ENCODE results near the gene FSIP2.

DNA sequence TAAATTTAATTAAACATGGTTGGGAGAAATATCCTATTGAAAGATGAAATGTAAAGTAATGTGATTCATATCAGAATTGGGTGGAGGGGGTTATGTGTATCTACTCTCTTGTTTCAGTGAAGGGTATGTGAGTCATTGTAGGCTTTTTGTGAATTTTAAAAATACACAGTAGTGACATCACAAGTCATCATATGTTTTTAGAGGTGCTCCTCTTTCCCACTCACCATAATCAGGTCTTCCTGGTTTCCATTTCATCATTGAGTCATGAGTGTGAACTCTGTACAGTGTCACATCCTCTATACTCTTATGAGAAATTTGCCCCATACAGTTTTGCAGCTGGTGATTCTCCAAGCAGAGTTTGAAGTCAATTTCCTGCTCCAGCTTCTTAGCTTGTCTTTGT lies 18.8 kb downstream of the FSIP2 start:
- TF ChIP-seq, protein P1, sequence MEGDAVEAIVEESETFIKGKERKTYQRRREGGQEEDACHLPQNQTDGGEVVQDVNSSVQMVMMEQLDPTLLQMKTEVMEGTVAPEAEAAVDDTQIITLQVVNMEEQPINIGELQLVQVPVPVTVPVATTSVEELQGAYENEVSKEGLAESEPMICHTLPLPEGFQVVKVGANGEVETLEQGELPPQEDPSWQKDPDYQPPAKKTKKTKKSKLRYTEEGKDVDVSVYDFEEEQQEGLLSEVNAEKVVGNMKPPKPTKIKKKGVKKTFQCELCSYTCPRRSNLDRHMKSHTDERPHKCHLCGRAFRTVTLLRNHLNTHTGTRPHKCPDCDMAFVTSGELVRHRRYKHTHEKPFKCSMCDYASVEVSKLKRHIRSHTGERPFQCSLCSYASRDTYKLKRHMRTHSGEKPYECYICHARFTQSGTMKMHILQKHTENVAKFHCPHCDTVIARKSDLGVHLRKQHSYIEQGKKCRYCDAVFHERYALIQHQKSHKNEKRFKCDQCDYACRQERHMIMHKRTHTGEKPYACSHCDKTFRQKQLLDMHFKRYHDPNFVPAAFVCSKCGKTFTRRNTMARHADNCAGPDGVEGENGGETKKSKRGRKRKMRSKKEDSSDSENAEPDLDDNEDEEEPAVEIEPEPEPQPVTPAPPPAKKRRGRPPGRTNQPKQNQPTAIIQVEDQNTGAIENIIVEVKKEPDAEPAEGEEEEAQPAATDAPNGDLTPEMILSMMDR (IDR thresholded peaks at IDR 0.05), result no peak
- no peak for TF ChIP-seq EZH2 (IDR thresholded peaks at IDR 0.05)
